ENCODE data around the gene CEPT1.
"Not testable (repeated sequence)": the region's sequence is repeated elsewhere in the genome, so short reads cannot be mapped to it uniquely, and the experiment has no call there.

- TF ChIP-seq, protein P1, sequence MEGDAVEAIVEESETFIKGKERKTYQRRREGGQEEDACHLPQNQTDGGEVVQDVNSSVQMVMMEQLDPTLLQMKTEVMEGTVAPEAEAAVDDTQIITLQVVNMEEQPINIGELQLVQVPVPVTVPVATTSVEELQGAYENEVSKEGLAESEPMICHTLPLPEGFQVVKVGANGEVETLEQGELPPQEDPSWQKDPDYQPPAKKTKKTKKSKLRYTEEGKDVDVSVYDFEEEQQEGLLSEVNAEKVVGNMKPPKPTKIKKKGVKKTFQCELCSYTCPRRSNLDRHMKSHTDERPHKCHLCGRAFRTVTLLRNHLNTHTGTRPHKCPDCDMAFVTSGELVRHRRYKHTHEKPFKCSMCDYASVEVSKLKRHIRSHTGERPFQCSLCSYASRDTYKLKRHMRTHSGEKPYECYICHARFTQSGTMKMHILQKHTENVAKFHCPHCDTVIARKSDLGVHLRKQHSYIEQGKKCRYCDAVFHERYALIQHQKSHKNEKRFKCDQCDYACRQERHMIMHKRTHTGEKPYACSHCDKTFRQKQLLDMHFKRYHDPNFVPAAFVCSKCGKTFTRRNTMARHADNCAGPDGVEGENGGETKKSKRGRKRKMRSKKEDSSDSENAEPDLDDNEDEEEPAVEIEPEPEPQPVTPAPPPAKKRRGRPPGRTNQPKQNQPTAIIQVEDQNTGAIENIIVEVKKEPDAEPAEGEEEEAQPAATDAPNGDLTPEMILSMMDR (conservative IDR thresholded peaks at IDR 0.05 in 1 of 2, IDR thresholded peaks at IDR 0.05 in 1 of 2; ENCODE audit: extremely low read depth in 1 of 2, insufficient read depth in 1 of 2, low read depth in 1 of 2, low read length in 2 of 2), result not testable (repeated sequence)
- TF ChIP-seq EZH2 (IDR thresholded peaks at IDR 0.05; ENCODE audit: borderline replicate concordance, low read length), result not testable (repeated sequence)
Observed at GRCh38 chr1:111215285-111215684, 75.3 kb downstream of the CEPT1 start.
